Fibroblast of the aortic adventitia (primary cell): ENCODE measurements around the gene FCRL4. TPM values are rescaled to one million over a fixed set of nuclear protein-coding genes. Genes with fewer than 3 reads are reported as not detected.

Experiments used
- DNase-seq: peaks from one replicate; pipeline ENCODE4 v3.0.0-alpha.2; 2010; ENCODE audit warnings: low read depth
- H3K4me3 ChIP-seq: 2 replicates; pipeline ENCODE4 v1.5.1; 2011; ENCODE audit warnings: low read depth, mild to moderate bottlenecking, control low read depth, low read length, moderate library complexity
- CTCF ChIP-seq: IDR thresholded peaks from 2 replicates; pipeline ENCODE4 v1.5.1; 2011; ENCODE audit warnings: mild to moderate bottlenecking, low read length, control low read depth, inconsistent platforms; ENCODE audit not compliant: insufficient read depth
- total RNA-seq: library from RNA; depleted of rRNA; stranded (reverse); fragments of >200 nt; gene quantifications from 2 replicates; pipeline ENCODE4 v1.2.3, GENCODE V29; 2012; ENCODE audit warnings: low replicate concordance

FCRL4 gene
- total RNA-seq, 1 donor, result not detected

- DNase-seq, result no peak
- no peak for TF ChIP-seq CTCF
- H3K4me3 ChIP-seq, result no peak overlapping the region
Measured at GRCh38 chr1:157584503-157584902, 13.4 kb downstream of the FCRL4 start.

GRCh38 chr1:157580828-157581210 is 17.1 kb downstream of the FCRL4 start:
- no peak for DNase-seq
- H3K4me3 ChIP-seq, result no peak overlapping the region
- TF ChIP-seq CTCF, result no peak

- peak; percentile 69 for DNase-seq
- TF ChIP-seq CTCF, result peak; percentile 68
- no peak overlapping the region for H3K4me3 ChIP-seq
Measured at GRCh38 chr1:157580179-157580827, 17.6 kb downstream of the FCRL4 start.

- no peak for DNase-seq
- TF ChIP-seq CTCF, result no peak
- H3K4me3 ChIP-seq, result no peak overlapping the region
Measured at GRCh38 chr1:157577420-157577819, 20.5 kb downstream of the FCRL4 start.

GRCh38 chr1:157575744-157576143 is 22.1 kb downstream of the FCRL4 start:
- no peak for TF ChIP-seq CTCF
- no peak for DNase-seq
- no peak overlapping the region for H3K4me3 ChIP-seq

GRCh38 chr1:157574836-157575235 is 23.0 kb downstream of the FCRL4 start:
- DNase-seq, result no peak
- TF ChIP-seq CTCF, result no peak
- H3K4me3 ChIP-seq, result no peak overlapping the region

- DNase-seq, result no peak
- no peak for TF ChIP-seq CTCF
Measured at GRCh38 chr1:157566484-157567300, 31.2 kb downstream of the FCRL4 start.

More at GRCh38 chr1:157566484-157567300, 31.2 kb downstream of the FCRL4 start:
- H3K4me3 ChIP-seq, result no peak overlapping the region
